ENCODE data around the gene COX8C. TPM values are rescaled to one million over a fixed set of nuclear protein-coding genes. Genes with fewer than 3 reads are reported as not detected.

Gene COX8C
- total and polyA plus RNA-seq, 4 donors = not detected

DNA sequence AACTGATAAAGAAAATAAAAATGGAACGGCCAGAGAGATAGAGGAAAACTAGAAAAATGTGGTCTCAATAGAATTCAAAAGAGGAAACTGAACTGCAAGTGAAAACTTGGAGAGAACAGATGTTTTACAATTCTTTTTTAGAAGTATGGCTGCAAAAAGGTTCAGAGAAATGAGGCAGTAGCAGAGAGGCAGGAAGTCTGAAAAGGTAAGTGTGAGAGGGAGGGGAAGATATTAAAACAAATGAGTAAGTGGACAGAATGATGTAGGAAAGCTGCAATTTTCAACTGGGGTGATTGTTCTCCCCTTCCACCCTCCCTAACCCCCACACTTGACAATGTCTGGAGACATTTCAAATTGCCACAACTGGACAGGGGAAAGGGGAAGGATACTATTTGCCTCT lies 27.0 kb upstream of the COX8C start:
- WGBS, 2 donors = 16 to 64% methylated on average over 1 of the region's 1 CpG

DNA sequence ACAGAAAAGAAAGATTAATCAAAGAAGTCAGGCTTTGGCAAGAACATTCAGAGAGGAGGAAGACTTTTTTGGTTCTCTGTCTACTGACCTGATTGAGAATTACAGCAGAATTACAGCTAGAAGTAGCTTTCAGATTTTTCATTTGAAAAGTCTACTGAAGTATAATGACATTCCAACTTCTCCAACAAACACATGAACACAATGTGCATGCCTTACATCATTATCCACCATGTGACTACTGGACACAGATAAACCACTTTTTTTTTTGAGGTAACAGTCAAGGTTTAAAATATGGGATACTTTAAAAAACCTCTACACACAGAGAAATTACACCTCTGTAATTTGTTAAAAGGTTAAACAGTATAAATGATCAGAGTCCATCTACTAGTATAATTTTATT lies 26.5 kb upstream of the COX8C start:
- Histone ChIP-seq H3K4me1 (ENCODE audit: control insufficient read depth in 5 of 5, insufficient read depth in 5 of 5, low read length in 5 of 5) (peaks cover 0 to 31% (median 0%) of the 10 kb centered on the region in 5 donors), H3K27ac (ENCODE audit: low read depth in 1 of 2, low read length in 1 of 2) (no peak overlapping the region), H3K9ac (ENCODE audit: insufficient read depth in 1 of 2, low read length in 2 of 2) (no peak overlapping the region), H3K9me3 (ENCODE audit: control insufficient read depth in 4 of 4, insufficient read depth in 3 of 4, low read length in 3 of 4) (no peaks in the 10 kb centered on the region), H3K36me3 (ENCODE audit: control insufficient read depth in 4 of 4, insufficient read depth in 4 of 4, low read length in 4 of 4) (peaks cover 0 to 7% (median 2%) of the 10 kb centered on the region in 4 donors), H3K27me3 (ENCODE audit: control insufficient read depth in 3 of 3, insufficient read depth in 3 of 3, low read length in 2 of 3) (no peaks in the 10 kb centered on the region), H3K4me3 (no peak overlapping the region)
- TF ChIP-seq, protein P1, sequence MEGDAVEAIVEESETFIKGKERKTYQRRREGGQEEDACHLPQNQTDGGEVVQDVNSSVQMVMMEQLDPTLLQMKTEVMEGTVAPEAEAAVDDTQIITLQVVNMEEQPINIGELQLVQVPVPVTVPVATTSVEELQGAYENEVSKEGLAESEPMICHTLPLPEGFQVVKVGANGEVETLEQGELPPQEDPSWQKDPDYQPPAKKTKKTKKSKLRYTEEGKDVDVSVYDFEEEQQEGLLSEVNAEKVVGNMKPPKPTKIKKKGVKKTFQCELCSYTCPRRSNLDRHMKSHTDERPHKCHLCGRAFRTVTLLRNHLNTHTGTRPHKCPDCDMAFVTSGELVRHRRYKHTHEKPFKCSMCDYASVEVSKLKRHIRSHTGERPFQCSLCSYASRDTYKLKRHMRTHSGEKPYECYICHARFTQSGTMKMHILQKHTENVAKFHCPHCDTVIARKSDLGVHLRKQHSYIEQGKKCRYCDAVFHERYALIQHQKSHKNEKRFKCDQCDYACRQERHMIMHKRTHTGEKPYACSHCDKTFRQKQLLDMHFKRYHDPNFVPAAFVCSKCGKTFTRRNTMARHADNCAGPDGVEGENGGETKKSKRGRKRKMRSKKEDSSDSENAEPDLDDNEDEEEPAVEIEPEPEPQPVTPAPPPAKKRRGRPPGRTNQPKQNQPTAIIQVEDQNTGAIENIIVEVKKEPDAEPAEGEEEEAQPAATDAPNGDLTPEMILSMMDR (IDR thresholded peaks at IDR 0.05; ENCODE audit: control extremely low read depth, extremely low read depth) = no peak
- no peak for ATAC-seq (ENCODE audit: insufficient read depth, low FRiP score)
- no peak for DNase-seq

More for the DNA sequence above, 27.0 kb upstream of the COX8C start:
- DNase-seq (no peak), ATAC-seq (ENCODE audit: insufficient read depth, low FRiP score) (no peak)
- H3K9me3 ChIP-seq (ENCODE audit: control insufficient read depth in 4 of 4, insufficient read depth in 3 of 4, low read length in 3 of 4) = no peaks in the 10 kb centered on the region
- H3K36me3 ChIP-seq (ENCODE audit: control insufficient read depth in 4 of 4, insufficient read depth in 4 of 4, low read length in 4 of 4) = peaks cover 0 to 7% (median 2%) of the 10 kb centered on the region in 4 donors
- TF ChIP-seq, protein P1 (IDR thresholded peaks at IDR 0.05; ENCODE audit: control extremely low read depth, extremely low read depth) = no peak
- no peak overlapping the region for H3K9ac ChIP-seq (ENCODE audit: insufficient read depth in 1 of 2, low read length in 2 of 2)
- no peak overlapping the region for H3K27ac ChIP-seq (ENCODE audit: low read depth in 1 of 2, low read length in 1 of 2)
- H3K27me3 ChIP-seq (ENCODE audit: control insufficient read depth in 3 of 3, insufficient read depth in 3 of 3, low read length in 2 of 3) = no peaks in the 10 kb centered on the region
- H3K4me3 ChIP-seq = no peak overlapping the region
- peaks cover 0 to 31% (median 0%) of the 10 kb centered on the region in 5 donors for H3K4me1 ChIP-seq (ENCODE audit: control insufficient read depth in 5 of 5, insufficient read depth in 5 of 5, low read length in 5 of 5)

DNA sequence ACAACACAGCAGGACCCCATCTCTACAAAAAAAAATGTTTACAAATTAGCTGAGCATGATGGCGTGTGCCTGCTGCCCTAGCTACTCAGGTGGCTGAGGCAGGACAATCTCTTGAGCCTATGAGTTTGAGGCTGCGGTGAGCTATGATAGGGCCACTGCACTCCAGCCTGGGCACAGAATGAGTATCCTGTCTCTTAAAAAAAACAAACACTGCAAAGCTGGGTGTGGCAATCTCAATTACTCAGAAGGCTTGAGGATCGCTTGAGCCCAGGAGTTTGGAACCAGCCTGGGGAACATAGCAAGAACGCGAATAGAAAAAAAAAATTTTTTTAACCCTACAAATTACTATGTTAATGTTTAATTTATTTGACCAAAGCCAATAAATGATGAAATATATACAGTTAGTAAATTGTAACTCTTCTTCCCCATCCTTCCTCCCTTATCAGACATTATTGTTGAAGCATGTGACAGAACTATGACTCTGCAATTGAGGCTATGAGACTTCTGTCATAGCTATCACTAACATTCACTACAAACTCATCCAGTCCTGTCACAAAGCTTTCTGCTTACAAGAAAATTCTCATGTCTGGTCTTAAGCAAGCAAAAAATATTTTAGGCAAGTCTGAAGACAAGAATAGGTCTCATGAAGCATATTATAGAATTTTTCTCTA lies 23.9 kb upstream of the COX8C start:
- TF ChIP-seq, protein P1 (IDR thresholded peaks at IDR 0.05; ENCODE audit: control extremely low read depth, extremely low read depth) = no peak
- H3K9ac ChIP-seq (ENCODE audit: insufficient read depth in 1 of 2, low read length in 2 of 2) = no peak overlapping the region
- no peak for DNase-seq
- no peaks in the 10 kb centered on the region for H3K9me3 ChIP-seq (ENCODE audit: control insufficient read depth in 4 of 4, insufficient read depth in 3 of 4, low read length in 3 of 4)
- H3K27me3 ChIP-seq (ENCODE audit: control insufficient read depth in 3 of 3, insufficient read depth in 3 of 3, low read length in 2 of 3) = no peaks in the 10 kb centered on the region
- H3K4me1 ChIP-seq (ENCODE audit: control insufficient read depth in 5 of 5, insufficient read depth in 5 of 5, low read length in 5 of 5) = peaks cover 0 to 25% (median 0%) of the 10 kb centered on the region in 5 donors
- 77 to 83% methylated on average over 5 of the region's 5 CpGs for WGBS, 2 donors
- no peak for ATAC-seq (ENCODE audit: insufficient read depth, low FRiP score)
- H3K4me3 ChIP-seq = no peak overlapping the region
- peaks cover 0 to 7% (median under 1%) of the 10 kb centered on the region in 4 donors for H3K36me3 ChIP-seq (ENCODE audit: control insufficient read depth in 4 of 4, insufficient read depth in 4 of 4, low read length in 4 of 4)
- H3K27ac ChIP-seq (ENCODE audit: low read depth in 1 of 2, low read length in 1 of 2) = no peak overlapping the region
